HG03342 (cell line): ENCODE results near the gene TNS4.

Source experiments
- ATAC-seq: cut with Tn5 transposase; IDR thresholded peaks from one replicate; pipeline ENCODE4 v1.9.1; 2021; ENCODE audit warnings: mild to moderate bottlenecking, moderate library complexity; ENCODE audit not compliant: unreplicated experiment

Gene TNS4

GRCh38 chr17:40518401-40519088 is 17.1 kb upstream of the TNS4 start:
- no peak for ATAC-seq

DNA sequence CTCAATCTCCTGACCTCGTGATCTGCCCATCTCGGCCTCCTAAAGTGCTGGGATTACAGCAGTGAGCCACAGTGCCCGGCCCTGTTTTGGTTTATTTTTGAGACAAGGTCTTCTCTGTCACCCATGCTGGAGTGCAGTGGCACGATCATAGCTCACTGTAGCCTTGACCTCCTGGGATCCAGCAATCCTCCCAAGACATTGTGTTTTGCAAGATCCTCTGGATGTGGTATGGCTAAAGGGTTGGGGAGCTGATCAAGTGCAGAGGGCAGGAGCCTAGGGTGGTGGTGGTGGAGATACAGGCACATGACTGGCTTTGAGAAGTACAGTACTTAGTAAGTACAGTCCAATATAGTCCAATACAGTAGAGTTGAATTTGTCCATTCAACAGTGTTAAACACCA is 16.6 kb upstream of the TNS4 start:
- no peak for ATAC-seq

GRCh38 chr17:40517286-40517662 is 15.9 kb upstream of the TNS4 start:
- no peak for ATAC-seq

GRCh38 chr17:40516581-40517285 is 15.3 kb upstream of the TNS4 start:
- no peak for ATAC-seq

GRCh38 chr17:40515491-40516041 is 14.1 kb upstream of the TNS4 start:
- no peak for ATAC-seq

- ATAC-seq, result no peak
Measured at GRCh38 chr17:40515011-40515410, 13.6 kb upstream of the TNS4 start.

DNA sequence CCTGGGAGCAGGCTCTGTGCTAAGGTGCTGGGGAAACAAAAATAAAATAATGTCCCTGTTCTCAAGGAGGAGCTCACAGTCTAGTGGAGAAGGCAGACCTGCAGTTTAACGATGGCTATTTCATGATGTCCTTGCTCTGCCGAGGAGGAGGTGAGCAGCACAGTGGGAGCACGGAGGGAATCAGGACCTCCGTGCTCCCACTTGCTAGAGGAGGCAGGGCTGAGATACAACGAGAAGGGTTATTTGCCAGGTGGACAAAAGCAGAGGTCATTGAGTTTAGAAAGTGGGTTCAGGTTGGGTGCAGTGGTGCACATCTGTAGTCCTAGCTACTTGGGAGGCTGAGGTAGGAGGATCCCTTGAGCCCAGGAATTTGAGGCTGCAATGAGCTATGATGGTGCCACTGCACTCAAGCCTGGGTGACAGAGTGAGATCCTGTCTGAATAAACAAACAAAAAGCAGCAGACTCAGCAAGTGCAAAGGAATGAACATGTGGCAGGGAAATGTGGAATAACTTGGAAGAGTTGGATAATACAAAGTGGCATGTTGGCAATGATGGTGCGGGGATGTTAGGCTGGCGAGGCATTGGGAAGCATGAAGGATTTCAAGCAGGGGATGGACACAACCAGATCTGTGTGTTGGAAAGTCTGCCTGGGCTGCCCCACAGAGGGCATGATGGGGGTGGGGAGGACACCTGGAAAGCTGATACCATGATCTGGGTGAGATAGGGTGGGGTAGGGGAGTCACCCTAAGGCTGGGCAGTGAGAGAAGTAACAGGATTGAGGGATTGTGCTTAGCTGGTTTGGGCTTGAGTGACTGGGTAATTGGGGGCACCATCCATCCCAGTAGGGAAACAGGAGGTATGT is 12.8 kb upstream of the TNS4 start:
- ATAC-seq, result no peak

GRCh38 chr17:40511667-40512220 is 10.3 kb upstream of the TNS4 start:
- no peak for ATAC-seq

DNA sequence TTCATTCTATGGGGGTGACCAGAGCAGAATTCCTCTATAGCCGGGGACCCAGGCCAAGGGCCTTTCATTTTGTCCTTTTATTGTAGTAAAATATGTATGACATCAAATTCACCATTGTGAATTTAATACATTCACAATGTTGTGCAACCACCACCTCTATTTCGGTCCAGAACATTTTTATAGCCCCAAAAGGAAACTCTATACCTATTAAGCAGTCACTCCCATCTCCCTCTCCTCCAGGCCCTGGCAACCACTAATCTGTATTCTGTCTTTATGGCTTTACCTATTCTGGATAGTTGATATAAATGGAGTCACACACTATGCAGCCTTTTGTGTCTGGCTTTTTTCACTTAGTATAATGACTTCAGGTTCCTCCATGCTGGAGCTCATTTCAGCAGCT is 9.7 kb upstream of the TNS4 start:
- no peak for ATAC-seq

GRCh38 chr17:40510328-40510648 is 8.9 kb upstream of the TNS4 start:
- ATAC-seq, result no peak

GRCh38 chr17:40509626-40510327 is 8.4 kb upstream of the TNS4 start:
- ATAC-seq, result no peak

DNA sequence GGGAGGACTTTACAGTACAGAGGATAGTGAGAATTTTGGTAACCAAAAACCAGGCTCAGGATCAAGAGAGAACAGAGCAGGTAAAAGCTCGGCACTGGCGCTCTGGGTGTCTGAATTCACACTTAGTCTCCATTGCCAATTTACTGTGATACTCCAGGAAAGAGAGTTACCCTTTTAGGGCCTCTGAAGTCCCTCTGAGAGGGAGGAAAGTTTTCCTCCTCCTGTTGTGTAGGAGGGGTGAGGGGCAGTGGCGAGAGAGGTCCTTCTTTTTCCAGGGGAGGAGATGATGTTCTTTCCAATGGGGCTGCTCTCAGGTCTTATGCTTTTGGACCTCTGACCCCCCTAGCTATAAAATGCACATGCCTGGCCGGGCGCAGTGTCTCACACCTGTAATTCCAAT is 5.4 kb upstream of the TNS4 start:
- no peak for ATAC-seq

DNA sequence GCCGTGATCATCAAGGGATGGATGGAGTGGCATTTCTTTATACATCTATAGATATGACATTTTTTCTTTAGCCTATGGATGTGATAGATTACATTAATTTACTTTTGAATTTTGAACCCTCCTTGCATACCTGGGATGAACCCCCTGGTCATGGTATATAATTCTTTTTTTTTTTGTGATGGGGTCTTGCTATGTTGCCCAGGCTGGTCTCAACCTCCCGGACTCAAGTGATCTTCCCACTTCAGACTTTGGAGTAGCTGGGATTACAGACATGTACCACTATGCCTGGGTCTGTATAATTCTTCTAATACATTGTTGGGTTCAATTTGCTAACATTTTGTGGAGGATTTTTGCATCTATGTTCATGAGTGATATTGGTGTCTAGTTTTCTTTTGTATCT is 1.7 kb upstream of the TNS4 start:
- no peak for ATAC-seq

- no peak for ATAC-seq
Measured at GRCh38 chr17:40502716-40503115, 1.3 kb upstream of the TNS4 start.

- no peak for ATAC-seq
Measured at GRCh38 chr17:40500709-40501108, 714 bp downstream of the TNS4 start.

- no peak for ATAC-seq
Measured at GRCh38 chr17:40500190-40500589, 1.2 kb downstream of the TNS4 start.

DNA sequence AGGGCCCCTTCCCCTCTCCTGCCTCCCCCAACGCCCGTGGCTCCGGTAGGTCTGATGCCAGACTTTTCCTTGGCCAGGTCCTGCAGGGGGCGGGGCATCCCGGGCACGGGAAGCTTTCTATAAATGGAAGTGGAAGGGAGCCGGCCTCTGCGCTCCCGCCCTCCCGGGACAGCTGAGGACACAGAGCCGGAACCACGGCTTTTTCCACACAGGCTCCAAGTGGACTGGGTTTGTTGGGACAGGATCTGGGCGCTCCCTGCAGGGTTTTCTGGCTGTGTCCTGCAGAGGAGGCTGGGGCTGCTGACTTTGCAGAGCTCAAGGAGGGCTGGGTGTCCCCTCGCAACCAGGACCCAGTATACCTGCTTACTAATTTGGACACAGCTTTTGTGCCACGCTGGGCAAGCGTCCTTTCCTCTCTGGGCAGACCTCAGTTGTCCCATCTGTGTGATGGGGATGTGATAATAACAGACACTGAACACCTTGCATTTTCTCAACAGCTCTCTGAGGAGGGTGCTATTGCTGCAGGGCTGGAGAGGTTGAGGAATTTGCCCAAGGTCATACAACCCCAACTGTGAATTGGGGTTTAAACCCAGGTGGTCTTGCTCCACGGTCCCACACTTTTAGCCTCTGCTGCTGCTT is 1.8 kb downstream of the TNS4 start:
- ATAC-seq, result no peak

DNA sequence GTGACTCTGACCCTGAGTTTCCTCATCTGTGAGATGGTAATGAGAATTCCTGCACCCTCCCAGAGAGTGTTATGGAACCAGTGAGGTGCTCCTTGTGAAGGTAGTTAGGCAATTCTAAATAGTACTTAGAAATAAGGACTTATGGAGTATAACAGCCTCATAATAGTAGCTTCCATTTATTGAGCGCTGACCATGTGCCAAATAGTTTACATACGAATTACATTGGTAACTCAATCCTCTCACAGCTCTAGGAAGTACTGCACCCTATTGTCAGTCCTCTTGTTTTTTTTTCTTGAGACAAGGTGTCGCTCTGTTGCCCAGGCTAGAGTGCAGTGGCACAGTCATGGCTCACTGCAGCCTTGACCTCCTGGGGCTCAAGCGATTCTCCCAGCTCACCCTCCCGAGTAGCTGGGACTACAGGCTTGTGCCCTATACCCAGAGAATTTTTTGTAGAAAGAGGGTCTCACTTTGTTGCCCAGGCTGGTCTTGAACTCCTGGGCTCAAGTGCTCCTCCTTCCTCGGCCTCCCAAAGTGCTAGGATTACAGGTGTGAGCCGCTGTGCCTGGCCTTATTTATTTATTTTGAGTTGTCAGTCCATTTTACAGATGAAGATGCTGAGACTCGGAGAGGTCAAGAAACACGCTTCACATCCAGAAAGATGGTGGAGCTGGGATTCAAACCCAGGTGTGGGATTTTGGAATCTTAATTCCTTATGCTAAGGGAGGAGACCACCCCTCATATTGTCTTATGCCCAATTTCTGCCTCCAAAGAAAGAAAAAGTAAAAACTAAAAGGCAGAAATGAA is 2.9 kb downstream of the TNS4 start:
- no peak for ATAC-seq

- no peak for ATAC-seq
Measured at GRCh38 chr17:40497695-40498094, 3.7 kb downstream of the TNS4 start.
